HepG2 (cell line): ENCODE data around the gene FAM120B. TPM values are rescaled to one million over a fixed set of nuclear protein-coding genes. Genes with fewer than 3 reads are reported as not detected.

ENCODE experiments used
- CCAR2 ChIP-seq: fragments of 200-400 bp; formaldehyde crosslinking; optimal IDR thresholded peaks from 2 replicates; pipeline ENCODE3; 2018; ENCODE audit warnings: low read depth, mild to moderate bottlenecking, low read length, moderate library complexity
- CHCHD3 ChIP-seq: sonication (generic); formaldehyde crosslinking; IDR thresholded peaks from 2 replicates; pipeline ENCODE4 v1.8.0; 2022; ENCODE audit warnings: mild to moderate bottlenecking, missing genetic modification reagents, moderate library complexity
- KLF11 ChIP-seq: IDR thresholded peaks from 2 replicates; pipeline ENCODE4 v1.6.1; 2016; ENCODE audit warnings: missing compliant biosample characterization
- KLF13 ChIP-seq: sonication (generic); formaldehyde crosslinking; IDR thresholded peaks from 2 replicates; pipeline ENCODE4 v1.4.0; 2020; ENCODE audit warnings: mild to moderate bottlenecking, missing genetic modification reagents
- MED8 ChIP-seq: sonication (generic); formaldehyde crosslinking; IDR thresholded peaks from 2 replicates; pipeline ENCODE4 v1.8.1; 2023; ENCODE audit warnings: mild to moderate bottlenecking, missing genetic modification reagents; ENCODE audit not compliant: insufficient replicate concordance
- MXI1 ChIP-seq: IDR thresholded peaks from 3 replicates; pipeline ENCODE4 v1.6.1; 2012; ENCODE audit warnings: low read depth, low read length, inconsistent platforms, borderline replicate concordance
- SRSF4 ChIP-seq: fragments of 200-400 bp; formaldehyde crosslinking; IDR thresholded peaks from one replicate; pipeline ENCODE4 v1.6.1; 2018; ENCODE audit warnings: mild to moderate bottlenecking, low read depth, low read length, moderate library complexity; ENCODE audit not compliant: poor library complexity, severe bottlenecking
- polyA plus RNA-seq, 8 experiments: library from polyadenylated mRNA; depleted of rRNA in 3 of 8; stranded (reverse) in 7 of 8; unstranded in 1 of 8; fragments of >200 nt; fragmentation: Illumina TruSeq in 4 of 8; extraction: Trizol in 4 of 8; gene quantifications; 2 replicates each; pipeline versions ENCODE4 v1.2.1 to v1.2.3, GENCODE V29; 2011 to 2016; ENCODE audit warnings: low read depth in 4 of 8, missing spikeins in 1 of 8, mixed read lengths in 1 of 8; ENCODE audit not compliant: insufficient read depth in 1 of 8
- total RNA-seq, 5 experiments: library from RNA; depleted of rRNA; stranded (reverse); fragments of >200 nt; fragmentation: Illumina TruSeq; extraction: Trizol; gene quantifications; 2 replicates each; pipeline ENCODE4 v1.2.3, GENCODE V29; 2016; ENCODE audit warnings: low read depth in 1 of 5
- TF ChIP-seq, protein P1 (sequence below): sonication (generic); formaldehyde crosslinking; IDR thresholded peaks from 2 replicates; pipeline ENCODE4 v1.4.0; 2020; ENCODE audit warnings: mild to moderate bottlenecking, missing genetic modification reagents
- TF ChIP-seq, protein P2 (sequence below): sonication (generic); formaldehyde crosslinking; IDR thresholded peaks from 2 replicates; pipeline ENCODE4 v1.4.0; 2020; ENCODE audit warnings: missing genetic modification reagents, borderline replicate concordance
- TF ChIP-seq, protein P3 (sequence below): sonication (generic); formaldehyde crosslinking; IDR thresholded peaks from 2 replicates; pipeline ENCODE4 v1.5.1; 2020; ENCODE audit warnings: missing genetic modification reagents, mild to moderate bottlenecking, borderline replicate concordance
- TF ChIP-seq, protein P4 (sequence below): sonication (generic); formaldehyde crosslinking; IDR thresholded peaks from 2 replicates; pipeline ENCODE4 v1.4.0; 2020; ENCODE audit warnings: missing genetic modification reagents

FAM120B gene
- total and polyA plus RNA-seq, 2 of the 13 experiments (the other 11 are each of a cell fraction or from before 2014, with no cell fraction given), result 9.2 to 10.7 TPM

DNA sequence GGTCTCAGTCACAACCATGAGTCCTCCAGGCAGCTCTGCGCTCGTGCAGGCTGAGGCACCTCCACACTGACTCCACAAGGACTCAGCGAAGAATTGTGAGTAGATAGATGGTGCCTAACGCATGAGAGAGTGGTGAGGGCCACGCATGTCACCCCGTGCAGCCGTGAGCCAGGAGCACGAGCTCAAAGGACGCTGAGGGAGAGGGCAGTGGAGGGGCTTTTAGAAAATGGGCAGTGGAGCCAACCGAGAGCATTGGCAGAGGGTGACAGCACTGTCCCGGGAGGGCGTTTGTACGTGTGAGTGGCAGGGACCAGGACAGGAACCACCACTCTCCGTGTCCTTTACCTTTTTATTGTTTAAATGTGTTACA, 141.0 kb downstream of the FAM120B start (continued):
- TF ChIP-seq, protein P1, sequence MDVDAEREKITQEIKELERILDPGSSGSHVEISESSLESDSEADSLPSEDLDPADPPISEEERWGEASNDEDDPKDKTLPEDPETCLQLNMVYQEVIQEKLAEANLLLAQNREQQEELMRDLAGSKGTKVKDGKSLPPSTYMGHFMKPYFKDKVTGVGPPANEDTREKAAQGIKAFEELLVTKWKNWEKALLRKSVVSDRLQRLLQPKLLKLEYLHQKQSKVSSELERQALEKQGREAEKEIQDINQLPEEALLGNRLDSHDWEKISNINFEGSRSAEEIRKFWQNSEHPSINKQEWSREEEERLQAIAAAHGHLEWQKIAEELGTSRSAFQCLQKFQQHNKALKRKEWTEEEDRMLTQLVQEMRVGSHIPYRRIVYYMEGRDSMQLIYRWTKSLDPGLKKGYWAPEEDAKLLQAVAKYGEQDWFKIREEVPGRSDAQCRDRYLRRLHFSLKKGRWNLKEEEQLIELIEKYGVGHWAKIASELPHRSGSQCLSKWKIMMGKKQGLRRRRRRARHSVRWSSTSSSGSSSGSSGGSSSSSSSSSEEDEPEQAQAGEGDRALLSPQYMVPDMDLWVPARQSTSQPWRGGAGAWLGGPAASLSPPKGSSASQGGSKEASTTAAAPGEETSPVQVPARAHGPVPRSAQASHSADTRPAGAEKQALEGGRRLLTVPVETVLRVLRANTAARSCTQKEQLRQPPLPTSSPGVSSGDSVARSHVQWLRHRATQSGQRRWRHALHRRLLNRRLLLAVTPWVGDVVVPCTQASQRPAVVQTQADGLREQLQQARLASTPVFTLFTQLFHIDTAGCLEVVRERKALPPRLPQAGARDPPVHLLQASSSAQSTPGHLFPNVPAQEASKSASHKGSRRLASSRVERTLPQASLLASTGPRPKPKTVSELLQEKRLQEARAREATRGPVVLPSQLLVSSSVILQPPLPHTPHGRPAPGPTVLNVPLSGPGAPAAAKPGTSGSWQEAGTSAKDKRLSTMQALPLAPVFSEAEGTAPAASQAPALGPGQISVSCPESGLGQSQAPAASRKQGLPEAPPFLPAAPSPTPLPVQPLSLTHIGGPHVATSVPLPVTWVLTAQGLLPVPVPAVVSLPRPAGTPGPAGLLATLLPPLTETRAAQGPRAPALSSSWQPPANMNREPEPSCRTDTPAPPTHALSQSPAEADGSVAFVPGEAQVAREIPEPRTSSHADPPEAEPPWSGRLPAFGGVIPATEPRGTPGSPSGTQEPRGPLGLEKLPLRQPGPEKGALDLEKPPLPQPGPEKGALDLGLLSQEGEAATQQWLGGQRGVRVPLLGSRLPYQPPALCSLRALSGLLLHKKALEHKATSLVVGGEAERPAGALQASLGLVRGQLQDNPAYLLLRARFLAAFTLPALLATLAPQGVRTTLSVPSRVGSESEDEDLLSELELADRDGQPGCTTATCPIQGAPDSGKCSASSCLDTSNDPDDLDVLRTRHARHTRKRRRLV (CRISPR knock-in tag), result no peak
- TF ChIP-seq, protein P2, sequence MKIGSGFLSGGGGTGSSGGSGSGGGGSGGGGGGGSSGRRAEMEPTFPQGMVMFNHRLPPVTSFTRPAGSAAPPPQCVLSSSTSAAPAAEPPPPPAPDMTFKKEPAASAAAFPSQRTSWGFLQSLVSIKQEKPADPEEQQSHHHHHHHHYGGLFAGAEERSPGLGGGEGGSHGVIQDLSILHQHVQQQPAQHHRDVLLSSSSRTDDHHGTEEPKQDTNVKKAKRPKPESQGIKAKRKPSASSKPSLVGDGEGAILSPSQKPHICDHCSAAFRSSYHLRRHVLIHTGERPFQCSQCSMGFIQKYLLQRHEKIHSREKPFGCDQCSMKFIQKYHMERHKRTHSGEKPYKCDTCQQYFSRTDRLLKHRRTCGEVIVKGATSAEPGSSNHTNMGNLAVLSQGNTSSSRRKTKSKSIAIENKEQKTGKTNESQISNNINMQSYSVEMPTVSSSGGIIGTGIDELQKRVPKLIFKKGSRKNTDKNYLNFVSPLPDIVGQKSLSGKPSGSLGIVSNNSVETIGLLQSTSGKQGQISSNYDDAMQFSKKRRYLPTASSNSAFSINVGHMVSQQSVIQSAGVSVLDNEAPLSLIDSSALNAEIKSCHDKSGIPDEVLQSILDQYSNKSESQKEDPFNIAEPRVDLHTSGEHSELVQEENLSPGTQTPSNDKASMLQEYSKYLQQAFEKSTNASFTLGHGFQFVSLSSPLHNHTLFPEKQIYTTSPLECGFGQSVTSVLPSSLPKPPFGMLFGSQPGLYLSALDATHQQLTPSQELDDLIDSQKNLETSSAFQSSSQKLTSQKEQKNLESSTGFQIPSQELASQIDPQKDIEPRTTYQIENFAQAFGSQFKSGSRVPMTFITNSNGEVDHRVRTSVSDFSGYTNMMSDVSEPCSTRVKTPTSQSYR (CRISPR knock-in tag), result no peak
- TF ChIP-seq CCAR2, result no peak
- TF ChIP-seq MED8, result no peak
- TF ChIP-seq, protein P3, sequence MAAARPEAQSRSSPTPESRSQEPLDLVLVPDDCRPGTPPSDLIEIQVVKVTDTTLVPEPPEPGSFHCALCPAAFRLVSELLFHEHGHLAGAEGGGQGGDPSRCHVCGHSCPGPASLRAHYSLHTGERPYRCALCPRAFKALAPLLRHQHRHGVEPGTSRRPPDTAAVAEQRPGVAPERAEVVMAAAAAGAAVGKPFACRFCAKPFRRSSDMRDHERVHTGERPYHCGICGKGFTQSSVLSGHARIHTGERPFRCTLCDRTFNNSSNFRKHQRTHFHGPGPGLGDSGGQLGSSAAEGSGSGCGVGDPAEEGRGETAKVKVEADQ (CRISPR knock-in tag), result no peak
- TF ChIP-seq KLF11 (CRISPR knock-in tag), result no peak
- no peak for TF ChIP-seq KLF13 (CRISPR knock-in tag)
- TF ChIP-seq SRSF4, result no peak
- TF ChIP-seq CHCHD3 (CRISPR knock-in tag), result no peak
- TF ChIP-seq, protein P4, sequence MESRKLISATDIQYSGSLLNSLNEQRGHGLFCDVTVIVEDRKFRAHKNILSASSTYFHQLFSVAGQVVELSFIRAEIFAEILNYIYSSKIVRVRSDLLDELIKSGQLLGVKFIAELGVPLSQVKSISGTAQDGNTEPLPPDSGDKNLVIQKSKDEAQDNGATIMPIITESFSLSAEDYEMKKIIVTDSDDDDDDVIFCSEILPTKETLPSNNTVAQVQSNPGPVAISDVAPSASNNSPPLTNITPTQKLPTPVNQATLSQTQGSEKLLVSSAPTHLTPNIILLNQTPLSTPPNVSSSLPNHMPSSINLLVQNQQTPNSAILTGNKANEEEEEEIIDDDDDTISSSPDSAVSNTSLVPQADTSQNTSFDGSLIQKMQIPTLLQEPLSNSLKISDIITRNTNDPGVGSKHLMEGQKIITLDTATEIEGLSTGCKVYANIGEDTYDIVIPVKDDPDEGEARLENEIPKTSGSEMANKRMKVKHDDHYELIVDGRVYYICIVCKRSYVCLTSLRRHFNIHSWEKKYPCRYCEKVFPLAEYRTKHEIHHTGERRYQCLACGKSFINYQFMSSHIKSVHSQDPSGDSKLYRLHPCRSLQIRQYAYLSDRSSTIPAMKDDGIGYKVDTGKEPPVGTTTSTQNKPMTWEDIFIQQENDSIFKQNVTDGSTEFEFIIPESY, result no peak
- no peak for TF ChIP-seq MXI1
- TF ChIP-seq, all 625 proteins: peak for 0
